Measurements from ENCODE around the gene TNS3.

The TNS3 gene

DNA sequence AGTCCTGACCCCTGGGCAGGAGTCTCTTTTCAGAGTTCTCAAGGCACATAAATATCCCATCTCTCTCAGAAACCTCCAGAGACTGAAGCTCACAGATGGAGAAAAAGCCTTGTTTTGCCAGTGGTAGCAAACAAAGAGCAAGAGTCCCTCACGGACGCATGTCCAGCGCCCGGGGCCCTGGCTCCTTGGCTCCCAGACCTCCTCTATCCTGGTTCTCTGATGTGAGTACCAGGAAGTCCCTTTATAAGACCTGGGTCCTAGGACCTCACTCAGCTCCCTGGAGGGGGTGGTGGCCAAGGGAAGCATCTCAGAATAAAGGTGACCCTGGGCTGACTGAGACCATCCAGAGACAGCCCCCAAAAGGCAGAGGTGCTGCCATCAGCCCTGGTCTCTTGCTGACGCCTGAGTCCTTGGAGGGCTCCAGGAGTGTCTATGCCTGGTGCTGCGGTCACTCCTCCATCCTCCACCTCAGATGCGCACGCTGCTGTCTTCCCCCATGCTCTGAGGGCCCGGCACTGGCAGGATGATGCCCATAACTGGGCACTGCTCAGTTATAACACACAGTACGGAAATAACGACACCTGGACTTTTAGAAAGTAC lies 221.5 kb downstream of the TNS3 start:
- no peak for TF ChIP-seq GATA1 (IDR thresholded peaks at IDR 0.05; ENCODE audit: low read depth, low read length)
- TF ChIP-seq POLR2A (IDR thresholded peaks at IDR 0.05; ENCODE audit: low read length), result no peak
- no peak for DNase-seq

DNA sequence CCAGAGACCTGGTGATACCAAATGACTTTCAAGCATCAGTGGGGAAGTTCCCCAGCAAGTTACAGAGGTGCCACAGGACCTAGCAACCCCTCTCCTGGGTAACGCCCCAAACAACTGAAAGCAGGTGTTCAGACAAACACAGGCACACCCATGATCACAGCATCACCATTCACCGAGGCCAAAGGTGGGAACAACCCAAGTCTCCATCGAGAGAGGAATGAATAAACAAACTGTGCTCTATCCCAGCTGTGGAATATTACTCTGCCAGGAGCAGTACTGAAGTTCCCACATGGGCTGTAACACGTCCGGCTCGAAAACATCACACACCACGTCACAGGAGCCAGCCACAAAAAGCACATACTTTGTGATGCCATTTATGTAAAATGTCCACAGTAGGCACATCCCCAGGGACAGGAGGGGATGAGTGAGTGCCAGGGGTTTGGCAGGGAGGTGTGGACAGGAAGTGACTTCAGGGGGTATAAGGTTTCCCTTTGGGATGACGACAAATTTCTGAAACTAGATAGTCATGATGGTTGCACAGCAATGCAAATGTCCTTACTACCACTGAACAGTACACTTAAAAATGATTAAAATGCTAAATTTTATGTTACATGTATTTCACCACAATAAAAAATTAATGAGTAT lies 222.8 kb downstream of the TNS3 start:
- no peak for DNase-seq
- TF ChIP-seq POLR2A (IDR thresholded peaks at IDR 0.05; ENCODE audit: low read length) (no peak), GATA1 (IDR thresholded peaks at IDR 0.05; ENCODE audit: low read depth, low read length) (no peak)

DNA sequence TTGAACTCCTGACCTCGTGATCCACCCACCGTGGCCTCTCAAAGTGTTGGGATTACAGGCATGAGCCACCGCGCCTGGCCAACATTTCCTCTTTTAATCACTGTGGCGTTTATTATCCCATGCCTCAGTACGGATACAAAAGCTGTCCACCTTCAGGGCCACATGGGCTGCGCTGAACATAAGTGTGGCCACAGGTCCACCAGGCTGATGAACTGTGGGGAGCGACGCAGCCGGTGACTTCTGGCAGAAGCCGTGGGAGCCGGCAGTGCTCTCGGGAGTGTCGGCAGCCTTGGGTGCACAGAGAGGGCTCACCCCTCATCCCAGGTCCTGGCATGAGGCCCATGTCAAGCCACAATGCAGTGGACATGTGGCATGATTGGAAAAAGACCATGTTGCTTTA lies 223.6 kb downstream of the TNS3 start:
- DNase-seq, result no peak
- no peak for TF ChIP-seq POLR2A (IDR thresholded peaks at IDR 0.05; ENCODE audit: low read length)
- no peak for TF ChIP-seq GATA1 (IDR thresholded peaks at IDR 0.05; ENCODE audit: low read depth, low read length)

DNA sequence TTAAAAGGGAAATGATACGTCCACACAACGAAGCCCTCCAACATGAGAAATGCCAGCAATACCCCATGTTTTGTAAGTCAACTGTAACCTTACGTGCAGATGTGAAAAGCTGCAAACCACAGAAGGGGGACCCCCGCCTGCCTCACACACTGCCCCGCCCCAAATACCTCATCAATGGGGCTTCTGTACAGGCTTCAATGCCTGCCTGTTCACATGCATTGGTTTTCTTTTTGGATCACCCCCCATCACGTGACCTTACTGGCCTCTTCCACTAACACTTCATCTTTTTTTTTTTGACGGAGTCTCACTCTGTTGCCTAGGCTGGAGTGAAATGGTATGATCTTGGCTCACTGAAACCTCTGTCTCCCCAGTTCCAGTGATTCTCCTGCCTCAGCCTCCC lies 224.0 kb downstream of the TNS3 start:
- TF ChIP-seq POLR2A (IDR thresholded peaks at IDR 0.05; ENCODE audit: low read length), result no peak
- TF ChIP-seq GATA1 (IDR thresholded peaks at IDR 0.05; ENCODE audit: low read depth, low read length), result no peak
- no peak for DNase-seq

DNA sequence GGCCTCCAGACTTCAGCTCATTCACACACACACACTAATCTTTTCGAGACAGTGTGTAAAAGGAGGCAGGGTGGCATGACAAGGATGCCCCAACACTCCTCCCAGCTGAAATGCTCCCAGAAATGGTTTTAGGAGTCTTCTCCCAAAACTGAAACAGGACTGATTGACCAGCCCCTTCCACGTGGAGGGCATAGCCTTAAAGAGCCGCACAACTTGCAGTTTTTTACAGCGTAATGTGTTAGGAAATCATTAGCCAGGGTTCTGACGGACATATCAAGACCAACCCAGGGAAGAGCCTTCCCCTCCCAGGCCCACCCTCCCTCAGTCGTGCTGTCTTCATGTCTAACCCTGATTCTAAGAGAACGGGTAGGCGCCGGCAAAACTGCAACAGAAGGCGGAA lies 224.6 kb downstream of the TNS3 start:
- TF ChIP-seq GATA1 (IDR thresholded peaks at IDR 0.05; ENCODE audit: low read depth, low read length) (no peak), POLR2A (IDR thresholded peaks at IDR 0.05; ENCODE audit: low read length) (no peak)

DNA sequence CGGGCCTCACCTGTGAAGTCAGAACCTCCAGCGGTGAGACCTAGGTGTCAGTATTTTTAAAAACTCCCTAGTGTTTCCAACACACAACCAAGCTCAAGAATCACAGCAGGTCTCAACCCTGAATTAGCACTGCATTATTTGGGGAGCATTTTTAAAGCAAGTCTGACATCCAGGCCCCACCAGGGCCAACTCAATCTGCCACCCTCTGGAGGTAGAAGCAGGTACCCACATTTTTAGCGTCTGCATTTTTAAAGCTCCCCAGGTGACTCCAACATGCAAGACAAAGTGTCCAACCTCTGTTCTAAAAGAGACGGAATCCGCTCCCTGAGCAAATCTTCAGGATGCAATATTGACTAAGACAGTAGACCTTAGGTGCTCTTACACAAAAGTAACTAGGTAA lies 225.7 kb downstream of the TNS3 start:
- no peak for DNase-seq
- TF ChIP-seq POLR2A (IDR thresholded peaks at IDR 0.05; ENCODE audit: low read length), result no peak
- TF ChIP-seq GATA1 (IDR thresholded peaks at IDR 0.05; ENCODE audit: low read depth, low read length), result no peak

More for the DNA sequence above, 224.6 kb downstream of the TNS3 start:
- no peak for DNase-seq

DNA sequence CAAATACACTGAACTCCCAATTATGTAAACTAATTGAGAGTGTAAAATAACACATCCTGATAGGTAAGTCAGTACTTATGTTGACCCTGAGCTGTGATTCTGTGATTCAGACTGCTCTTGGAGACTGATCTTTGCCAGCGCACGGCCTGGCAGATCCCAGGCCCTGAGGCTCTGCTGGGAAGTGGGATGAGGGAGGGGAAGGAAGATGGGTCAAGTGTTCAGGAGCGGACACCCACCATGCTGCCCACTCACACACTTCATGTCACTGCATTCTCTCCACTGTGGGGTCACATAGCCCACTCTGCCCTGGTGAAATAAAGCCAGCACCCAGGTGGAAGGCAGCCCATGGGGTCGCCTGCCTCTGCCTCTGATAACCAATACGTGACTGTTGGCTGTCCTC lies 226.2 kb downstream of the TNS3 start:
- DNase-seq, result no peak
- TF ChIP-seq POLR2A (IDR thresholded peaks at IDR 0.05; ENCODE audit: low read length) (no peak), GATA1 (IDR thresholded peaks at IDR 0.05; ENCODE audit: low read depth, low read length) (no peak)

DNA sequence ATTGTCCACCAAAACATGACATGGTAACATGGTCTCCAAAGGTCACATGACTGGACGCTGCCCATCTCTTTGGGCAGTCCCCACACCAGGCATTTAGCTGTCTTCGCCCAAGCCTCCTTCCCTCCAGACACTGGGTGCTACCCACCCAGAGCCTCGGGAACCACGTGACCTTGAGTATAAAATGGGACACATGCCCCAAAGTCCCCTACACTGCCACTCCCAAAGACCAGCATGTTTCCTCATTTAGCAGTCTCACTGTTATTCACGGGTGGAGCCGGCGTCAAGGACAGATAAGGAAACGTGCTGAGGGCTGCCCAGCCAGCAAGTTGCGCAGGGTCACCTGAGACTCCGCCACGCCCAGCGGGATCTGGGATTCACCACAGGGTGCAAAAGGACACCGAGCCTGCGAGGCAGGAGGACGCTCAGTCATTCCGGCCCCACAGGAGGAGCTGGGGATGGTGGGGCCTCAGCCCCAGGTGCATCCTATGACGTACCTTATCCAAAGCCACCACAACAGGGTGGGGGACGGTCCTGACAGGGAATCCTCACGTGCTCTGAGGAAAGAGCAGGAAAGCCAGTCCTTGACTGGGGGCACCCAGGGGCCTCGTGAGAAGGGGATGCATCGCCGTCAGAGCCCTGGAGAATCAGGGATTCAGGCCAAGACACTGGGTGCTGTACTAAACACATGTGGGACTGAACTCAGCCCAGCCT lies 226.9 kb downstream of the TNS3 start:
- TF ChIP-seq POLR2A (IDR thresholded peaks at IDR 0.05; ENCODE audit: low read length) (no peak), GATA1 (IDR thresholded peaks at IDR 0.05; ENCODE audit: low read depth, low read length) (no peak)
- DNase-seq, result peak; percentile 71 to 72

DNA sequence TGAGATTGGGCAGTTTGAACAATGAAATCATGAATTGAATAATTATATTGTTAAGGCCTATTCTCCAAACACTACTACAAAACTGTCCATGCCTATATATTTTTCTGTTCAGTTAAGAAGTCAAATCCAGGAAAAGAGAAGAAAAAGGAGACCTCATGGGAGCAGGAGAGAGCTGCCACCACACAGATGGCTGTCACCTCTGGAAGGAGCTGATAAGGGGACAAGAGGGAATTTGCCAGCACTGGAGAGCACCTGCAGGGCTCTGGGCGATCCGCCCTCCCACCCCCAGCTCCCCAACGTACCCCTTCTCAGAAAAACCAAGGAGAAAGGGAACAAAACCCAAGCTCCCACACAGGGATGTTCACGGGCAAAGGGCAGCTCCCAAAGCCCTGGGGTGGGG lies 227.8 kb downstream of the TNS3 start:
- DNase-seq, result peak; percentile 14 to 17
- TF ChIP-seq POLR2A (IDR thresholded peaks at IDR 0.05; ENCODE audit: low read length), result no peak
- TF ChIP-seq GATA1 (IDR thresholded peaks at IDR 0.05; ENCODE audit: low read depth, low read length), result no peak

DNA sequence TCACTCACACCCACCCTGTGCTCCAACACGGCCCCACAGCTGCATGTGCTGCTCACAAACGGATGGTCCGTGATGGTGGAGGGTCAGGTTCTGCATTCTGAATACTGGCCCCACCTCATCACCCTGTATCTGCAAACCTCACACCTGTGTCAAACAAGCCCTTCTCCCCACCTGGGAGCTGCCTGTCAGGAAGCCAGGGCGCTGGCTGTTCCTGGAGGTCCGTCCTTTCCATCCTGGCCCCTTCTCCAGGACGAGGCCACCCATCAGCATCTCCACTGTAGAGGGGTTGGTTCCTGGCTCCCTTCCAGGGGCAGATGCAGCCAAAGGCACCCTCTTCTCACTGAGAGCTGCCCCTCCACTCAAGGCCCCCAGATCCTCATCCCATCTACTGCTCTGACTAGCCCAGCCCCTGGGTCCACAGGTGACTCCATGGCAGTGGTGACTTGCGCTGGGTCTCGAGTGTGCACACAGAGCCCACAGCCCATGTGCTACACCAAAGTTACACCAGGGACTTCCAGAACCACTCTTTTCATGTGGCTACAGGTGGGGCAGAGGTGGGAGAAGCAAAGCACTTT lies 229.4 kb downstream of the TNS3 start:
- no peak for TF ChIP-seq GATA1 (IDR thresholded peaks at IDR 0.05; ENCODE audit: low read depth, low read length)
- no peak for TF ChIP-seq POLR2A (IDR thresholded peaks at IDR 0.05; ENCODE audit: low read length)
- no peak for DNase-seq

DNA sequence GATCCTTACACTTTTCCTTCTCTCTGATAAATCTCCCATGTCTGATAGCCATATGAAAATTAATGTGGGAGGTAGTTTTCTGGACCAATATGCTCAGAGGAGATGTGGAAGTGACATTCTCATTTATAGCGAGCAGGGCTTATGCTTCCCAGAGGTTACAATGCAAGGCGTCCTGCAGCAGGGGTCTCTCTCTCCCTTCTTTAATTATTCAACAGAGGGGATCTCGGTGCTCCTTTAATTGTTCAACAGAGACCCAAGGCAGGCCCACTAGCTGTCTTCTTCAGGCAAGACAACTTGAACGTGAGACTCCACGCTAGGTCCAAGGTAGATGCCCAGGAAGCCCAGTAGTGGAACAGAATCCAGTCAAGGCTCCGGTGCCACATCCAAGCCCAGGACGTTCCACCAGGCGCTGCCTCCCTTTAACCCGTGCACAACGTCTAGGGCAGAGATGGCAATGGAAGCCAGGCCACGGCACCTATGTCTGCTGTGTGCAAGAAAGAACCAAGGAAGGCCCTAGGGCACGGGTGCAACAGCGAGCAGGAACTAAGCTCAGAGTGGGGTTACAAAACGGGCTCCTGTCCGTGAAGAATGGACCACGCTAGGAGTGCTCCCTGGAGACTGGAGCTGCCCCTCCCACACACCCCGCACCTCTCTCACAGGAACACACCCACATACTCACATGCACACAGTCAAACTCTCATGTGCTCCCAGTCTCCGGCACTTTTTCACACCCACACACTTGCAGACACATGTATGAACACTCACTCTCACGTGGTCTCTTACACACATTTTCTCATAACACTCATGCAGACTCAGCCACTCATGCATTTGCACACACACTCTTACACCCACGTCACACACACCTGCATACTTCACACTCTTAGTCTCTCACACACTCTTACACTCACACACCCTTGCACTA lies 230.4 kb downstream of the TNS3 start:
- TF ChIP-seq POLR2A (IDR thresholded peaks at IDR 0.05; ENCODE audit: low read length), result no peak
- TF ChIP-seq GATA1 (IDR thresholded peaks at IDR 0.05; ENCODE audit: low read depth, low read length), result no peak
- no peak for DNase-seq

DNA sequence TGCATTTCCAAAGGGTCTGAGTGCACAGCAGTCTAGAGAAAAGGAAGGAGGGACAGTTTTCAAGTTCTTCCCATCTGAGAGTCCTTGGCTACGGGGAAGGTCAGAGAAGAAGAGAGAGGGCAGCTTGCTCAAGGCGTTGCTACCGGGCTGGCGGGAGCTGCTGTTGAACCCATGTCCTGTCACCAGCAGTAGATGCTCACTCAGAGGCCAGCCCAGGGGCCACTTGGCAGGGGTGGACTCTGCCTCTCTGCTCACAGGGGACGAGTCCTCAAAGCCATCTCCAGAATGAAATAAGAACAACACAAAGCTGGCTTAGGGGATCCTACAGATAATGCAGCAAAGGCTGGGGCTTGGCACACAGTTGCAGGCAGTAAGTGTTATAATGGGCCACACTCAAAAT lies 231.5 kb downstream of the TNS3 start:
- TF ChIP-seq POLR2A (IDR thresholded peaks at IDR 0.05; ENCODE audit: low read length) (no peak), GATA1 (IDR thresholded peaks at IDR 0.05; ENCODE audit: low read depth, low read length) (no peak)
- no peak for DNase-seq

DNA sequence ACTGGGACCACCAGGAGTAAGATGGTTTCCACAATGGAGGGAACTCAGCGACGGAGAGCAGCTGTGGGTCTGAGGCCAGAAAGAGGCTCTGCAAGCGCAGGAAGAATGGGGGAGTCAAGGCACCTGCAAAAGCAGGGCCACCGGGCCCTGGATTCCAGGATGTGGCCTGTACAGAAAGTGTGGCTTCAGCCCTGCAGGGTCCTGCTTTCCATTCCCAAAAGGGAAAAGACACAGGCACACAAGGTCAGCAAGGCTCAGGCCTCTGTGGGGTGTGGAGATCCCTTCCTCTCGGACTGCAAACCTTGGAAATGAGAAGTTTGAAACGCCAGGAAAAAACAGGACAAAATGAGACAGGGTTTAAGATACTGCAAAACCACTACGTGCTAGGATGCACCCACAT lies 232.5 kb downstream of the TNS3 start:
- no peak for DNase-seq
- TF ChIP-seq POLR2A (IDR thresholded peaks at IDR 0.05; ENCODE audit: low read length) (no peak), GATA1 (IDR thresholded peaks at IDR 0.05; ENCODE audit: low read depth, low read length) (no peak)
